ENCODE measurements around the gene ISLR.

DNA sequence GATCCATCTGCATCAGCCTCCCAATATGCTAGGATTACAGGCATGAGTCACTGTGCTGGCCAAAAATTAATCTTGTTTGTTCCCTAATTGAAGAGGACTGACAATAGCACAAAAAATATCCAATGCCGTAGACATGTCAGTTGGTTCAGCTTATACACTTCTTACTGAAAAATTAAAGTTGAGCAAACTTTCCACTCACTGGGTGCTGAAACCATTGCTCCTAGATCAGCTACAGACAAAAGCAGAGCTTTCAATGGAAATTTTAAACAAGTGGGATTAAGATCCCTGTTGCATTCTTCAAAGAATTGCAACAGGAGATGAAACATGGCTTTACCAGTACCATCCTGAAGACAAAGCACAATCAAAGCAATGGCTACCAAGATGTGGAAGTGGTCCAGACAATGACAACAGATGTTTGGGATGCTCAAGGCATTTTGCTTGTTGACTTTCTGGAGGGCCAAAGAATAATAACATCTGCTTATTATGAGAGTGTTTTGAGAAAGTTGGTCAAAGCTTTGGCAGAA lies 27.2 kb upstream of the ISLR start:
- TF ChIP-seq CTCF (IDR thresholded peaks at IDR 0.05) (no peak), POLR2A (IDR thresholded peaks at IDR 0.05; ENCODE audit: low read depth) (no peak), EP300 (IDR thresholded peaks at IDR 0.05) (no peak), POLR2AphosphoS5 (IDR thresholded peaks at IDR 0.05) (no peak)

All from esophagus muscularis mucosa (tissue), 4 donors.